Neuronal stem cell (in vitro differentiated cells): ENCODE results near the gene PRKACB.

Source experiments
- DNase-seq: peaks from one replicate; pipeline ENCODE4 v3.0.0-alpha.2; 2013; ENCODE audit warnings: low spot score
- H2AFZ ChIP-seq: one replicate; pipeline ENCODE4 v1.6.1; 2013; ENCODE audit warnings: mild to moderate bottlenecking, low read length, inconsistent platforms
- H2AK5ac ChIP-seq: 2 replicates; pipeline ENCODE4 v1.6.1; 2013; ENCODE audit warnings: low read depth, mild to moderate bottlenecking, inconsistent platforms, low read length, moderate library complexity, mixed read lengths
- H2BK120ac ChIP-seq: 2 replicates; pipeline ENCODE4 v1.6.1; 2013; ENCODE audit warnings: low read depth, mild to moderate bottlenecking, inconsistent platforms, low read length, moderate library complexity, mixed read lengths
- H2BK12ac ChIP-seq: one replicate; pipeline ENCODE4 v1.6.1; 2013; ENCODE audit warnings: low read length, inconsistent platforms
- H2BK15ac ChIP-seq: 2 replicates; pipeline ENCODE4 v1.6.1; 2013; ENCODE audit warnings: mild to moderate bottlenecking, low read length, inconsistent platforms, mixed read lengths
- H2BK5ac ChIP-seq: one replicate; pipeline ENCODE4 v1.6.1; 2013; ENCODE audit warnings: inconsistent platforms, mild to moderate bottlenecking, low read length, moderate library complexity
- H3K14ac ChIP-seq: one replicate; pipeline ENCODE4 v1.6.1; 2013; ENCODE audit warnings: low read length, inconsistent platforms
- H3K18ac ChIP-seq: 2 replicates; pipeline ENCODE4 v1.6.1; 2013; ENCODE audit warnings: low read length, inconsistent platforms
- H3K23ac ChIP-seq: 2 replicates; pipeline ENCODE4 v1.6.1; 2013; ENCODE audit warnings: low read depth, mild to moderate bottlenecking, mixed read lengths, low read length, inconsistent platforms; ENCODE audit not compliant: poor library complexity
- H3K27ac ChIP-seq: replicated peaks from 3 replicates; pipeline ENCODE4 v1.5.1; 2013; ENCODE audit warnings: low read length, inconsistent platforms
- H3K27me3 ChIP-seq, 3 experiments: 2 replicates each; pipeline ENCODE4 v1.6.1; 2013; ENCODE audit warnings: low read length in 3 of 3, mild to moderate bottlenecking in 2 of 3, inconsistent platforms in 1 of 3, low read depth in 1 of 3, mixed read lengths in 1 of 3, moderate library complexity in 1 of 3; ENCODE audit not compliant: control insufficient read depth in 3 of 3, insufficient read depth in 3 of 3
- H3K36me3 ChIP-seq, 2 donors: replicated peaks in 1 of 2; 2 replicates each; pipeline ENCODE4 v1.6.1; 2013; ENCODE audit warnings: low read length in 2 of 2; ENCODE audit not compliant: control insufficient read depth in 2 of 2, insufficient read depth in 2 of 2
- H3K4ac ChIP-seq: 2 replicates; pipeline ENCODE4 v1.6.1; 2013; ENCODE audit warnings: inconsistent platforms, mild to moderate bottlenecking, low read length, moderate library complexity
- H3K4me1 ChIP-seq, 2 donors: 1 replicate in 1 of 2; 2 replicates in 1 of 2; pipeline ENCODE4 v1.6.1; 2013; ENCODE audit warnings: low read length in 2 of 2, low read depth in 1 of 2; ENCODE audit not compliant: control insufficient read depth in 2 of 2, insufficient read depth in 1 of 2
- H3K4me2 ChIP-seq: one replicate; pipeline ENCODE4 v1.6.1; 2013; ENCODE audit warnings: mild to moderate bottlenecking, low read length, inconsistent platforms; ENCODE audit not compliant: insufficient read depth, poor library complexity, severe bottlenecking
- H3K4me3 ChIP-seq, 2 donors: 2 replicates each; pipeline ENCODE4 v1.5.1; 2013; ENCODE audit warnings: low read length in 2 of 2, mild to moderate bottlenecking in 2 of 2, inconsistent platforms in 1 of 2, moderate library complexity in 1 of 2
- H3K79me1 ChIP-seq: one replicate; pipeline ENCODE4 v1.6.1; 2013; ENCODE audit warnings: low read depth, mild to moderate bottlenecking, inconsistent platforms, low read length, moderate library complexity
- H3K9ac ChIP-seq: one replicate; pipeline ENCODE4 v1.6.1; 2013; ENCODE audit warnings: mild to moderate bottlenecking, low read depth, low read length, inconsistent platforms; ENCODE audit not compliant: poor library complexity
- H3K9me3 ChIP-seq, 2 donors: replicated peaks in 1 of 2; 2 replicates each; pipeline versions ENCODE3 to v1.6.1; 2013; ENCODE audit warnings: low read length in 2 of 2, mild to moderate bottlenecking in 2 of 2, inconsistent platforms in 1 of 2, low read depth in 1 of 2, mixed read lengths in 1 of 2, moderate library complexity in 1 of 2; ENCODE audit not compliant: control insufficient read depth in 2 of 2, insufficient read depth in 1 of 2
- H4K8ac ChIP-seq: one replicate; pipeline ENCODE4 v1.6.1; 2013; ENCODE audit warnings: low read depth, mild to moderate bottlenecking, inconsistent platforms, low read length, moderate library complexity
- H4K91ac ChIP-seq: one replicate; pipeline ENCODE4 v1.6.1; 2013; ENCODE audit warnings: low read length, low read depth, mild to moderate bottlenecking, inconsistent platforms; ENCODE audit not compliant: poor library complexity
- WGBS, 2 donors: extraction: QIAGEN DNeasy Blood & Tissue Kit; methylation state at CpG; one replicate each; pipeline ENCODE4 v1.1.7; 2013; ENCODE audit warnings: missing lambda C conversion rate in 2 of 2, mixed read lengths in 1 of 2; ENCODE audit not compliant: insufficient read length in 2 of 2, insufficient replicate concordance in 1 of 2; ENCODE audit errors: extremely low coverage in 2 of 2; 5-methylcytosine and 5-hydroxymethylcytosine counted together

Gene PRKACB

GRCh38 chr1:84260852-84261518, 116.9 kb downstream of the PRKACB start:
- no peak for DNase-seq
- no peak overlapping the region for H2AFZ ChIP-seq
- H3K4me2 ChIP-seq, result no peak overlapping the region
- no peak overlapping the region for H3K23ac ChIP-seq
- H3K9ac ChIP-seq, result no peak overlapping the region
- no peak overlapping the region for H2AK5ac ChIP-seq
- no peak overlapping the region for H2BK5ac ChIP-seq
- H3K4me1 ChIP-seq, result no peaks in the 10 kb centered on the region
- no peaks in the 10 kb centered on the region for H3K79me1 ChIP-seq
- H2BK12ac ChIP-seq, result no peak overlapping the region
- WGBS, 2 donors, result no CpG with 5 or more reads among the region's 3 CpGs
- H3K36me3 ChIP-seq, result no peaks in the 10 kb centered on the region
- no peak overlapping the region for H3K14ac ChIP-seq
- H3K18ac ChIP-seq, result no peak overlapping the region
- H2BK120ac ChIP-seq, result no peak overlapping the region
- no peak overlapping the region for H3K27ac ChIP-seq
- H4K91ac ChIP-seq, result no peak overlapping the region
- H3K4me3 ChIP-seq, result no peak overlapping the region
- no peak overlapping the region for H2BK15ac ChIP-seq
- no peak overlapping the region for H3K4ac ChIP-seq
- H3K27me3 ChIP-seq, result peaks cover 0 to 18% (median 0%) of the 10 kb centered on the region in 3 experiments
- H3K9me3 ChIP-seq, result no peaks in the 10 kb centered on the region
- H4K8ac ChIP-seq, result no peak overlapping the region

GRCh38 chr1:84264961-84265360, 120.9 kb downstream of the PRKACB start:
- Histone ChIP-seq H3K18ac (no peak overlapping the region), H3K79me1 (no peaks in the 10 kb centered on the region), H3K4ac (no peak overlapping the region), H3K27me3 (peaks cover 0 to 9% (median 0%) of the 10 kb centered on the region in 3 experiments), H2AK5ac (no peak overlapping the region), H3K23ac (no peak overlapping the region), H3K36me3 (no peaks in the 10 kb centered on the region), H2BK120ac (no peak overlapping the region), H3K14ac (no peak overlapping the region), H3K27ac (no peak overlapping the region), H3K4me2 (no peak overlapping the region), H2BK5ac (no peak overlapping the region), H3K9ac (no peak overlapping the region), H4K8ac (no peak overlapping the region), H3K4me3 (no peak overlapping the region), H3K4me1 (no peaks in the 10 kb centered on the region), H2AFZ (no peak overlapping the region), H2BK12ac (no peak overlapping the region), H3K9me3 (no peaks in the 10 kb centered on the region), H4K91ac (no peak overlapping the region), H2BK15ac (no peak overlapping the region)
- DNase-seq, result no peak
- WGBS, 2 donors, result no CpG with 5 or more reads among the region's 2 CpGs

GRCh38 chr1:84265867-84266266, 121.8 kb downstream of the PRKACB start:
- WGBS, 2 donors, result no CpG with 5 or more reads among the region's 3 CpGs

GRCh38 chr1:84266748-84267147, 122.7 kb downstream of the PRKACB start:
- no peak overlapping the region for H3K14ac ChIP-seq
- DNase-seq, result no peak
- H3K4me3 ChIP-seq, result no peak overlapping the region
- H3K4me2 ChIP-seq, result no peak overlapping the region
- H2AK5ac ChIP-seq, result no peak overlapping the region
- no peak overlapping the region for H4K91ac ChIP-seq
- no peaks in the 10 kb centered on the region for H3K36me3 ChIP-seq
- no peak overlapping the region for H2BK15ac ChIP-seq
- no peak overlapping the region for H3K23ac ChIP-seq
- H2BK5ac ChIP-seq, result no peak overlapping the region
- H3K9ac ChIP-seq, result no peak overlapping the region
- H2BK12ac ChIP-seq, result no peak overlapping the region
- WGBS, 2 donors, result no CpG with 5 or more reads among the region's 1 CpG
- no peak overlapping the region for H3K4ac ChIP-seq
- no peak overlapping the region for H2BK120ac ChIP-seq
- no peak overlapping the region for H3K27ac ChIP-seq
- peaks cover 0 to 2% (median 0%) of the 10 kb centered on the region in 3 experiments for H3K27me3 ChIP-seq
- H3K79me1 ChIP-seq, result no peaks in the 10 kb centered on the region
- H2AFZ ChIP-seq, result no peak overlapping the region
- peaks cover 1 to 6% of the 10 kb centered on the region in 2 donors for H3K4me1 ChIP-seq
- no peak overlapping the region for H3K18ac ChIP-seq
- H3K9me3 ChIP-seq, result no peaks in the 10 kb centered on the region
- H4K8ac ChIP-seq, result no peak overlapping the region

More at GRCh38 chr1:84265867-84266266, 121.8 kb downstream of the PRKACB start:
- Histone ChIP-seq H3K4me1 (no peaks in the 10 kb centered on the region), H3K14ac (no peak overlapping the region), H3K27me3 (peaks cover 0 to 6% (median 0%) of the 10 kb centered on the region in 3 experiments), H2BK15ac (no peak overlapping the region), H2BK12ac (no peak overlapping the region), H4K8ac (no peak overlapping the region), H3K4ac (no peak overlapping the region), H3K79me1 (no peaks in the 10 kb centered on the region), H3K4me3 (no peak overlapping the region), H2AK5ac (no peak overlapping the region), H2BK120ac (no peak overlapping the region), H3K4me2 (no peak overlapping the region), H3K23ac (no peak overlapping the region), H3K9ac (no peak overlapping the region), H3K18ac (no peak overlapping the region), H3K36me3 (no peaks in the 10 kb centered on the region), H4K91ac (no peak overlapping the region), H2AFZ (no peak overlapping the region), H2BK5ac (no peak overlapping the region), H3K27ac (no peak overlapping the region), H3K9me3 (no peaks in the 10 kb centered on the region)
- no peak for DNase-seq
